PC-9 (cell line): ENCODE results near the gene LMAN1L.

Source experiments
- EZH2 ChIP-seq: fragments of 200-600 bp; sonication (generic); IDR thresholded peaks from 2 replicates; pipeline ENCODE4 v1.8.0; 2017; ENCODE audit warnings: antibody characterized with exemption, low read depth
- TF ChIP-seq, protein P1 (sequence below): fragments of 200-600 bp; sonication (generic); conservative IDR thresholded peaks from 2 replicates; pipeline ENCODE4 v1.6.1; 2017; ENCODE audit warnings: mixed run types, antibody characterized with exemption, mild to moderate bottlenecking, moderate library complexity

DNA sequence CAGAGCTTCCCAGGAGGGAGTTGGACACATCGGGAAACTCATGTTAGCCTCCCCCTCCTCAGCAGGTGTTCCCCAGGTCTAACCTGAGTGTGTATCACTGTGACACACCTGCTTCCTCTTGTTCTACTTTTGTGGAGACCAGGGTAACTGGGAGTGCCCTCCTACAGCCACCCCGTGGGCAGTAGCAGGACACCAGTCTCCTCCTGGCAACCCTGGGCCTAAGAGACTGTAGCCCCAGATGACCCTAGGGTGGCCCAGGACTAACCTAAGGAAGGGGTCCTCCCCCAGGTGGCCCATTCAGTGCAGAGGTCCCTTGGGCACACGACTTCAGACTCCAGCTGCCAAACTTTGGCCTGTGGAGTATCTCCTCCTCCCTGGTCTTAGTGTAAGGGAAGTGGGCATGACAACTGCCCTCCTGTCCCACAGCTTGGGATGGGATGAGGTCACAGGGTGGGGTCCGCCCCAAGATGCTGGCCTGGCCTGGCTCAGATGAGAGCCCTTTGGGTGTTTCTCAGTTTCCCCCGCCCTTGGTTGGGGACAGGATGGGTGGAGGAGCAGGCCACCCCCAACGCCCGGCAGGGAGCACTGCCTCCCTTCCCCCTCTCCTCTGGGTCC, 26.0 kb upstream of the LMAN1L start:
- TF ChIP-seq, protein P1, sequence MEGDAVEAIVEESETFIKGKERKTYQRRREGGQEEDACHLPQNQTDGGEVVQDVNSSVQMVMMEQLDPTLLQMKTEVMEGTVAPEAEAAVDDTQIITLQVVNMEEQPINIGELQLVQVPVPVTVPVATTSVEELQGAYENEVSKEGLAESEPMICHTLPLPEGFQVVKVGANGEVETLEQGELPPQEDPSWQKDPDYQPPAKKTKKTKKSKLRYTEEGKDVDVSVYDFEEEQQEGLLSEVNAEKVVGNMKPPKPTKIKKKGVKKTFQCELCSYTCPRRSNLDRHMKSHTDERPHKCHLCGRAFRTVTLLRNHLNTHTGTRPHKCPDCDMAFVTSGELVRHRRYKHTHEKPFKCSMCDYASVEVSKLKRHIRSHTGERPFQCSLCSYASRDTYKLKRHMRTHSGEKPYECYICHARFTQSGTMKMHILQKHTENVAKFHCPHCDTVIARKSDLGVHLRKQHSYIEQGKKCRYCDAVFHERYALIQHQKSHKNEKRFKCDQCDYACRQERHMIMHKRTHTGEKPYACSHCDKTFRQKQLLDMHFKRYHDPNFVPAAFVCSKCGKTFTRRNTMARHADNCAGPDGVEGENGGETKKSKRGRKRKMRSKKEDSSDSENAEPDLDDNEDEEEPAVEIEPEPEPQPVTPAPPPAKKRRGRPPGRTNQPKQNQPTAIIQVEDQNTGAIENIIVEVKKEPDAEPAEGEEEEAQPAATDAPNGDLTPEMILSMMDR = no peak
- TF ChIP-seq EZH2 = no peak
